VCaP (cell line): ENCODE results near the gene SPCS1.
"Not testable (repeated sequence)": the region's sequence is repeated elsewhere in the genome, so short reads cannot be mapped to it uniquely, and the experiment has no call there.

Experiments used
- H3K27ac ChIP-seq: fragments of 450-650 bp; 2 replicates; pipeline ENCODE4 v1.5.1; 2017
- CTCF ChIP-seq: fragments of 450-650 bp; conservative IDR thresholded peaks from 2 replicates; pipeline ENCODE4 v1.5.1; 2017; ENCODE audit warnings: mild to moderate bottlenecking, moderate library complexity

SPCS1 gene

GRCh38 chr3:52721730-52722008, 15.8 kb downstream of the SPCS1 start:
- TF ChIP-seq CTCF: no peak
- H3K27ac ChIP-seq: no peak overlapping the region

- no peak for TF ChIP-seq CTCF
Observed at GRCh38 chr3:52722491-52722890, 16.6 kb downstream of the SPCS1 start.

GRCh38 chr3:52723935-52724334, 18.0 kb downstream of the SPCS1 start:
- TF ChIP-seq CTCF: no peak
- no peak overlapping the region for H3K27ac ChIP-seq

More at GRCh38 chr3:52722491-52722890, 16.6 kb downstream of the SPCS1 start:
- no peak overlapping the region for H3K27ac ChIP-seq

GRCh38 chr3:52724511-52724910, 18.6 kb downstream of the SPCS1 start:
- H3K27ac ChIP-seq: no peak overlapping the region
- TF ChIP-seq CTCF: no peak

- not testable (repeated sequence) for H3K27ac ChIP-seq
Observed at GRCh38 chr3:52728753-52729152, 22.8 kb downstream of the SPCS1 start.

- no peak overlapping the region for H3K27ac ChIP-seq
- TF ChIP-seq CTCF: no peak
Observed at GRCh38 chr3:52730681-52731080, 24.8 kb downstream of the SPCS1 start.

- H3K27ac ChIP-seq: no peak overlapping the region
- no peak for TF ChIP-seq CTCF
Observed at GRCh38 chr3:52731590-52731989, 25.7 kb downstream of the SPCS1 start.

- H3K27ac ChIP-seq: no peak overlapping the region
- no peak for TF ChIP-seq CTCF
Observed at GRCh38 chr3:52733256-52733891, 27.5 kb downstream of the SPCS1 start.
